NT2/D1 (cell line): ENCODE data around the gene EMP2.

Experiments
- DNase-seq: peaks from one replicate; pipeline ENCODE4 v3.0.0-alpha.2; 2011; ENCODE audit warnings: low read depth, low spot score
- H3K27me3 ChIP-seq: 2 replicates; pipeline ENCODE4 v1.6.0; 2011; ENCODE audit warnings: mild to moderate bottlenecking; ENCODE audit not compliant: insufficient read length, insufficient read depth
- H3K36me3 ChIP-seq: 2 replicates; pipeline ENCODE4 v1.6.1; 2011; ENCODE audit warnings: mild to moderate bottlenecking, low read length, mixed read lengths; ENCODE audit not compliant: insufficient read depth, insufficient read length
- H3K4me1 ChIP-seq: 2 replicates; pipeline ENCODE4 v1.5.1; 2011; ENCODE audit not compliant: insufficient read depth, insufficient read length
- H3K4me3 ChIP-seq: 2 replicates; pipeline ENCODE4 v1.5.1; 2011; ENCODE audit warnings: low read depth; ENCODE audit not compliant: insufficient read length
- H3K9ac ChIP-seq: 2 replicates; pipeline ENCODE4 v1.6.0; 2011; ENCODE audit warnings: low read depth; ENCODE audit not compliant: insufficient read length
- H3K9me3 ChIP-seq: 2 replicates; pipeline ENCODE4 v1.5.1; 2011; ENCODE audit warnings: mild to moderate bottlenecking, low read length; ENCODE audit not compliant: insufficient read depth
- SUZ12 ChIP-seq: IDR thresholded peaks from 2 replicates; pipeline ENCODE4 v1.6.1; 2011; ENCODE audit not compliant: insufficient read length, insufficient read depth; ENCODE audit errors: extremely low read depth
- YY1 ChIP-seq: IDR thresholded peaks from 2 replicates; pipeline ENCODE4 v1.6.1; 2011; ENCODE audit not compliant: insufficient read length, insufficient read depth
- ZNF274 ChIP-seq: IDR thresholded peaks from 2 replicates; pipeline ENCODE4 v1.6.1; 2011; ENCODE audit warnings: mild to moderate bottlenecking, low read depth, low read length

Gene EMP2

GRCh38 chr16:10485698-10486382 lies 94.6 kb downstream of the EMP2 start:
- Histone ChIP-seq H3K36me3 (peaks cover 28% of the 10 kb centered on the region), H3K27me3 (no peaks in the 10 kb centered on the region), H3K9ac (no peak overlapping the region), H3K9me3 (peaks cover 18% of the 10 kb centered on the region; the same call in 1 of the 2 replicates), H3K4me1 (no peaks in the 10 kb centered on the region), H3K4me3 (no peak overlapping the region)
- DNase-seq: no peak
- TF ChIP-seq ZNF274 (no peak), YY1 (no peak), SUZ12 (no peak)

DNA sequence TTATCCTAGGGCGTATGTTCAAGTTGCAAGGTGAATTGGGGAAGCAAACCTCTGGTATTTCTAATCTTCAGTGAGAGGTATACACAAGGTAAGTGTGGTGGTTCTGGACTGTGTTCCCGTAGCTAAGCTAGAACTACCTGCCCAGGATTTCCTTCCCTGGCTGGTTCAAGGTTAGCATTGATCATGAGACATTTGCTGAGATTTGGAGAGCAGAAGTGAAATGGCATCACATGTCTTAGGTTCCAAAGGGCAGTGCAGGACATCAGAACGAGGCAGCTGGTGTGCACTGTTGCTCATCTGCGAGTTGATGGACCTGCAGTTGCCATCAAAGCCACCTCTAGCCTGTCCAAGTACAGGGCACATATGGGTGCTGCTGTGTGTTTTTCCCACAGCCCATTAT lies 95.2 kb downstream of the EMP2 start:
- H3K9me3 ChIP-seq: peaks cover 18% of the 10 kb centered on the region; the same call in 1 of the 2 replicates
- DNase-seq: no peak
- H3K9ac ChIP-seq: no peak overlapping the region
- no peaks in the 10 kb centered on the region for H3K27me3 ChIP-seq
- peaks cover 30% of the 10 kb centered on the region for H3K36me3 ChIP-seq
- no peak for TF ChIP-seq SUZ12
- no peak for TF ChIP-seq ZNF274
- TF ChIP-seq YY1: no peak
- H3K4me3 ChIP-seq: no peak overlapping the region
- no peaks in the 10 kb centered on the region for H3K4me1 ChIP-seq

- no peak overlapping the region for H3K4me3 ChIP-seq
- H3K9me3 ChIP-seq: peaks cover 4% of the 10 kb centered on the region; the same call in 1 of the 2 replicates
- H3K36me3 ChIP-seq: peaks cover 34% of the 10 kb centered on the region
- no peak for TF ChIP-seq SUZ12
- no peak for TF ChIP-seq ZNF274
- no peak for TF ChIP-seq YY1
- no peak overlapping the region for H3K9ac ChIP-seq
- DNase-seq: no peak
- H3K4me1 ChIP-seq: no peaks in the 10 kb centered on the region
- H3K27me3 ChIP-seq: no peaks in the 10 kb centered on the region
These were observed 100.2 kb downstream of the EMP2 start for GRCh38 chr16:10480151-10480550.
